Esophagus muscularis mucosa (tissue), 4 donors: ENCODE data around the gene METAP1D. TPM values are rescaled to one million over a fixed set of nuclear protein-coding genes. Genes with fewer than 3 reads are reported as not detected.

Experiments used
- DNase-seq: peaks from one replicate; pipeline ENCODE4 v3.0.0-alpha.2; 2017; ENCODE audit errors: extremely low spot score
- H3K27ac ChIP-seq, 4 donors: fragments of 200-600 bp; sonication (generic); replicated peaks in 1 of 4; 1 replicate in 3 of 4; 2 replicates in 1 of 4; pipeline ENCODE4 v1.5.1; 2016 to 2019; ENCODE audit warnings: mild to moderate bottlenecking in 1 of 4
- H3K27me3 ChIP-seq, 4 donors: fragments of 200-600 bp; sonication (generic); one replicate each; pipeline versions ENCODE4 v1.5.1 to v1.6.0; 2016 to 2019
- H3K36me3 ChIP-seq, 4 donors: fragments of 200-600 bp; sonication (generic); one replicate each; pipeline ENCODE4 v1.5.1; 2016 to 2019
- H3K4me1 ChIP-seq, 4 donors: fragments of 200-600 bp; sonication (generic); one replicate each; pipeline ENCODE4 v1.5.1; 2016 to 2019
- H3K4me3 ChIP-seq, 4 donors: fragments of 200-600 bp; sonication (generic); 1 replicate in 2 of 4; 2 replicates in 2 of 4; pipeline ENCODE4 v1.5.1; 2016 to 2019; ENCODE audit warnings: mild to moderate bottlenecking in 4 of 4, moderate library complexity in 1 of 4
- H3K9me3 ChIP-seq, 4 donors: fragments of 200-600 bp; sonication (generic); 1 replicate in 3 of 4; 2 replicates in 1 of 4; pipeline ENCODE4 v1.5.1; 2016 to 2019
- EP300 ChIP-seq: sonication (generic); formaldehyde crosslinking; IDR thresholded peaks from one replicate; pipeline ENCODE4 v1.6.1; 2017; ENCODE audit warnings: antibody characterized with exemption
- POLR2A ChIP-seq: fragments of 450-650 bp; IDR thresholded peaks from one replicate; pipeline ENCODE4 v1.6.1; 2017; ENCODE audit warnings: antibody characterized with exemption, moderate library complexity, mild to moderate bottlenecking, low read depth
- POLR2AphosphoS5 ChIP-seq, 2 donors: sonication (generic); formaldehyde crosslinking; IDR thresholded peaks; one replicate each; pipeline ENCODE4 v1.6.1; 2017; ENCODE audit warnings: antibody characterized with exemption in 2 of 2
- WGBS: methylation state at CpG from one replicate; pipeline ENCODE4 v1.1.5; 2018; 5-methylcytosine and 5-hydroxymethylcytosine counted together
- intact Hi-C: fragments of 100-400 bp; cut with DNase I; formaldehyde crosslinking; loops from one replicate; pipeline ENCODE4 v1.15.1; 2023
- total RNA-seq, 4 donors: library from RNA; depleted of rRNA; stranded (reverse); fragments of >200 nt; gene quantifications; one replicate each; pipeline versions ENCODE4 v1.1.0 to v1.2.1, GENCODE V29; 2016
- TF ChIP-seq, protein P1 (sequence below), 3 experiments: fragments of 200-600 bp in 2 of 3; fragments of 450-650 bp in 1 of 3; sonication (generic) in 2 of 3; IDR thresholded peaks; one replicate each; pipeline ENCODE4 v1.5.1; 2017 to 2019; ENCODE audit warnings: antibody characterized with exemption in 3 of 3, mild to moderate bottlenecking in 2 of 3, moderate library complexity in 1 of 3

METAP1D gene
- total RNA-seq, 4 donors from 2014 or later, result 3.1 to 6.6 (median 4.1) TPM

DNA sequence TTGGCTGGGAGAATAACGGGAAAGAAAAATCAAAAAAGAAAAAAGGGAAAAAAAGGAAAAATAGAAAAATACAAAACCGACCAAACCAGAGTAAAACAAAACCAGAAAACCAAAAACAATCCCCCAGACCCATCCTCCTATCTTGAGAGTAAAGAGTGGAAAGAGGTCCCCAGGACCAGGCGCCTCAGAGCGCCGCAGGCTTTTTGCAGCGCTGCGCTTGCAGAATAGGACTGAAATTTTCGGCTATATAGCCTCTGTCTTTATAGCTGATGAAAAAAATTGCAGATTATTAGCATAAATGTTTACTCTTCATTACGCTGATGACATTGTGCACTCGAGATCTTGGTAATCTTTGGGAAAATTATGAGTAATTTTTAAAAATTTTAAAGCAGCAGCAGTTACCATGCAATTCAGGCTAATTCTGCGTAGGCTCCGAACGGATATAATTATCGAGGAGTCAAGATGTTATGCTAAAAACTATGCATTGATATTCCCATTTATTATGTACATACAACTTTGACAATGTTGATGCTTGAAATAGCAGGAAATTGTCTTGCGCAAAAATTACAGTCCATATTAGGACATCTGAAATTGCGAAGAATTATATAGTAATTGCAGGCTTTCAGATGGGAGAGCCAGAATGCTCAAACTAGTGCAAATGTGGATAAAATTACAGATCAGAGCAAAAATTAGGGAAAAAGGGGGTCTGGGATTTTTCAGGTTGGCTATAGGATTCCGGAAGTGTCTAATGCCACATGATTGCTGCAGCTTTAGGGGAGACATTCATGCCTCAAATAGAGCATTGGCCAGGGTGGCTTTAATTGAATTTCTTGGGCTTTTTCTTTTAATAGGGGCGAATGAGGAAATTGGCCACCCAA, 93.9 kb downstream of the METAP1D start:
- Histone ChIP-seq H3K27ac (no peak overlapping the region), H3K4me1 (peaks cover 34 to 50% (median 45%) of the 10 kb centered on the region in 4 donors), H3K36me3 (no peaks in the 10 kb centered on the region), H3K4me3 (peak overlapping the region in 3 of 4 donors; percentile 40 to 57 (median 48)), H3K27me3 (peaks cover 32 to 100% (median 98%) of the 10 kb centered on the region in 4 donors), H3K9me3 (no peaks in the 10 kb centered on the region)
- intact Hi-C loops, result no loop called here
- no peak for DNase-seq
- TF ChIP-seq POLR2A (no peak), EP300 (no peak), POLR2AphosphoS5 (IDR thresholded peaks at IDR 0.05) (no peak)
- TF ChIP-seq, protein P1, sequence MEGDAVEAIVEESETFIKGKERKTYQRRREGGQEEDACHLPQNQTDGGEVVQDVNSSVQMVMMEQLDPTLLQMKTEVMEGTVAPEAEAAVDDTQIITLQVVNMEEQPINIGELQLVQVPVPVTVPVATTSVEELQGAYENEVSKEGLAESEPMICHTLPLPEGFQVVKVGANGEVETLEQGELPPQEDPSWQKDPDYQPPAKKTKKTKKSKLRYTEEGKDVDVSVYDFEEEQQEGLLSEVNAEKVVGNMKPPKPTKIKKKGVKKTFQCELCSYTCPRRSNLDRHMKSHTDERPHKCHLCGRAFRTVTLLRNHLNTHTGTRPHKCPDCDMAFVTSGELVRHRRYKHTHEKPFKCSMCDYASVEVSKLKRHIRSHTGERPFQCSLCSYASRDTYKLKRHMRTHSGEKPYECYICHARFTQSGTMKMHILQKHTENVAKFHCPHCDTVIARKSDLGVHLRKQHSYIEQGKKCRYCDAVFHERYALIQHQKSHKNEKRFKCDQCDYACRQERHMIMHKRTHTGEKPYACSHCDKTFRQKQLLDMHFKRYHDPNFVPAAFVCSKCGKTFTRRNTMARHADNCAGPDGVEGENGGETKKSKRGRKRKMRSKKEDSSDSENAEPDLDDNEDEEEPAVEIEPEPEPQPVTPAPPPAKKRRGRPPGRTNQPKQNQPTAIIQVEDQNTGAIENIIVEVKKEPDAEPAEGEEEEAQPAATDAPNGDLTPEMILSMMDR (IDR thresholded peaks at IDR 0.05), result no peak
- WGBS, result 16% methylated on average over 18 of the region's 18 CpGs

DNA sequence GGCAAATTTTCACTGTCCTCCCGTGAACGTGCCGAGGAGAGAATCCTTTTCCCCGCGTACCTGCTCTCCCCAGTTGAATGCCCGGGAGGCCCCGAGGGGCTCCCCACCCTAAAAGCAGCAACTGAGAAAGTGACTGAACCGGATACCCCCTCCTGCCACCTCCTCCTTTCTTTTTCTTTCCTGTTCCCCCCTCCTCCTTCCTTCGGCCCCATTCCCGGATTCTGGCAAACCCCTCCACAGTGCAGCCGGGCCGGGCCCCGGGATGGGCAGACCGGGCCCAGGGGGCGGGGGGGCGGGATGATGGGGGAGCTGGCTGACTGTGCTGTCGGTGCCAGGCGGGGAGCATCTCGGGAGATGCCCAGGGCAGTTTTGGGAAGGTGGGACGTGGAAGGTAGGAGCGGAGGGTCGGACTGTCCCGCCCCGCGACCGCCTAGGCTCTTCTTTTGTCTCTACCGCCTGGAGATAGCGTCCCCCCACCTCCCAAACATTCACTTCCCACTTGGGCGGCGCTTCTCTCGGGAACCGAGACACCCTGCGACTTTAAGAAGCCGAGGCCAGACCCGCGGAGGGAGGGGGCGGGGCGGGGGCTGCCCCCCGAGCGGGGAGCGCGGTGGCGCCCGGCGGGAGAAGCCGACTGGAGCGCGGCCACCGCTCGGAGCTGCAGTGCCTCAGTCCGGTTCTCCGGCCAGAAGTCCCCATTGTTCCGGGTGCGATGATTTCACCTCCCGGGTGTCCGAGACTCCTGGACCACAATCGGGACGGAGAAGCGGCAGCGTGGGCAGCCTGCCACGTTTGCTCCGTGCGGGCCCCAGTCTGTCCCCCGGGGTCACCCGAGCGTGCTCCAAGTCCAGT, 94.8 kb downstream of the METAP1D start:
- Histone ChIP-seq H3K4me3 (peak overlapping the region; percentile 37 to 57 (median 44)), H3K36me3 (no peaks in the 10 kb centered on the region), H3K27ac (peak overlapping the region in 1 of 4 donors; percentile 13), H3K9me3 (no peaks in the 10 kb centered on the region), H3K4me1 (peaks cover 42 to 55% (median 50%) of the 10 kb centered on the region in 4 donors), H3K27me3 (peaks cover 38 to 100% (median 99%) of the 10 kb centered on the region in 4 donors)
- DNase-seq, result peak; percentile 87
- TF ChIP-seq POLR2A (no peak), POLR2AphosphoS5 (IDR thresholded peaks at IDR 0.05) (no peak), EP300 (no peak)
- TF ChIP-seq, protein P1 (IDR thresholded peaks at IDR 0.05), result no peak
- intact Hi-C loops, result no loop called here
- WGBS, result 7% methylated on average over 21 of the region's 66 CpGs

DNA sequence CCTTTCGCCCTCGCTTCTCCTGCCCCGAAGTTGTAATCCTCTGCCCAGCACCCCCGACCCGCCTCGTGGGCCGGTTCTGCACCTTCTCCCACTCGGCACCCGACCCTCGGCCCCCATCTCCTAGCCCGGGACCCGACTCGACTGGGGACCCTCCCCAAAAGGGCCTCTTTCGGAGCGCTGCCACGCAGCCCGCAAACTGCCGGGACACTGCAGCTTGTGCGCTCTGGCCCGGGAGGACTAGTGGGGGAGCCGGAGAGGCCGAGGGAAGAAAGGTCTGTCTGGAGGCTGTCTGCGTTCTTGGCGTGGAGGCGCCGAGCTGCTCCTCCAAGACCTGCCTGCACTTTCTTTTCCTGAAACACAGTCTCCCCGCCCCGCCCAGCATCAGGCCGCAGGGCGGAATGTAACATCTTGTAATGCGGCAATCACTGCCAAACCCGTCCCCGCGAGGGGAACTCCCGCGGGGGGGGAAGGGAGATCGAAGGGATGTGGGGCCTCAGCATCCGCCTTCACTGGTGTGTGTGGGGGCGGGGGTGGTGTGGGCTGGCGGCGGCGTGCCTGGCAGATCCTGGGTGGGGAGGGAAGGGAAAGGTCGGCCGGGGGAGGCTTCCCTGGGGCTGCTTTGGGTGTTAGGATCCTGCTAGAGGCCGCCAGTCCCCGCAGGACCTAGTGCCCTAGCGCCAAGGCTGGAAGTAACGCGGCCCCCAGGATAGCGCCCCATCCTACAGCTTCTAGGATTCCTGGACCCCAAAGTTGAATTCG, 95.6 kb downstream of the METAP1D start:
- 2% methylated on average over 26 of the region's 51 CpGs for WGBS

More for the DNA sequence above, 95.6 kb downstream of the METAP1D start:
- H3K36me3 ChIP-seq, result no peaks in the 10 kb centered on the region
- H3K4me1 ChIP-seq, result peaks cover 50 to 63% (median 58%) of the 10 kb centered on the region in 4 donors
- H3K27me3 ChIP-seq, result peaks cover 46 to 100% (median 99%) of the 10 kb centered on the region in 4 donors
- intact Hi-C loops, result no loop called here
- TF ChIP-seq POLR2AphosphoS5 (IDR thresholded peaks at IDR 0.05) (no peak), EP300 (no peak), POLR2A (no peak)
- TF ChIP-seq, protein P1 (IDR thresholded peaks at IDR 0.05), result no peak
- no peaks in the 10 kb centered on the region for H3K9me3 ChIP-seq
- H3K4me3 ChIP-seq, result peak overlapping the region; percentile 37 to 57 (median 44)
- DNase-seq, result peak; percentile 90
- peak overlapping the region in 1 of 4 donors; percentile 13 for H3K27ac ChIP-seq
